Measurements from ENCODE around the gene ENHO. TPM values are rescaled to one million over a fixed set of nuclear protein-coding genes. Genes with fewer than 3 reads are reported as not detected.

Gene ENHO
- total RNA-seq, 1 donor from 2014 or later: under 0.01 TPM

- no peak for DNase-seq (ENCODE audit: low read depth in 2 of 2)
Measured at GRCh38 chr9:34555936-34556525, 33.2 kb upstream of the ENHO start.

DNA sequence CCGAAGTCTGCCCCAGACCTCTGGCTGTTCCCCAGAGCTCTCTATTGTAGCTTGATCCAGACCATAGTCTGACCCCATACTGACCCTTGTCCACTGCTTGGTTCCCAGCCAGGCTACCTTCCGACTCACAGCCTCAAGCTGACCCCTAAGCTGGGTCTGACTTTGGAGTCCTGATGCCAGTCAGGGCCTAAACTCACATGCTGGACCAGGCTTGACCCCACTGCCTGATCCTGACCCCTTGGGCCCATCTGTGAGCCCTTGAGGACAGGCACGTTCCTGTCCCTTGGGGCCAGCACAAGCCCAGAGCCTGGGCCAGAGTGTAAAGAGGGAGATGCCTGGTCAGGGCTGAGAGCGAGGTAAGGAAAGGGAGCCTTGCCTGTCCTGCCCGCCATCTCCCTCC, 32.7 kb upstream of the ENHO start:
- no peak for DNase-seq (ENCODE audit: low read depth in 2 of 2)

DNA sequence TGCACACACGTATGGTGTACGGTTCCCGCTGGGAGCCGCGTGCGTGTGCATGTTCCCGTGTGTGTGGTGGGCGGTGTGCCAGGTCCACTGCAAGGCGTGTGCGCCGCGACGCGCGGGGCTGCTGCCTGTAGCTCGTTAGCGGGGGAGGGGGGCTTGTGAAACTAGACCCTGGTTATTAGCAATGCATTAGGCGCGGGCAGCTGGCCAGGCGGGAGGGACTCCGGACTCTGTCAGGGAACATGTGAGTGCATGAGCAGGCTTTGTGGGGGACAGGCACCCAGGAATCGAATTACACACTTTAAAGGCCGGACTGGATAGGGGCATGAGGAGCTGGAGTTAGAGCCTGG, 32.2 kb upstream of the ENHO start:
- DNase-seq (ENCODE audit: low read depth in 2 of 2): no peak

DNA sequence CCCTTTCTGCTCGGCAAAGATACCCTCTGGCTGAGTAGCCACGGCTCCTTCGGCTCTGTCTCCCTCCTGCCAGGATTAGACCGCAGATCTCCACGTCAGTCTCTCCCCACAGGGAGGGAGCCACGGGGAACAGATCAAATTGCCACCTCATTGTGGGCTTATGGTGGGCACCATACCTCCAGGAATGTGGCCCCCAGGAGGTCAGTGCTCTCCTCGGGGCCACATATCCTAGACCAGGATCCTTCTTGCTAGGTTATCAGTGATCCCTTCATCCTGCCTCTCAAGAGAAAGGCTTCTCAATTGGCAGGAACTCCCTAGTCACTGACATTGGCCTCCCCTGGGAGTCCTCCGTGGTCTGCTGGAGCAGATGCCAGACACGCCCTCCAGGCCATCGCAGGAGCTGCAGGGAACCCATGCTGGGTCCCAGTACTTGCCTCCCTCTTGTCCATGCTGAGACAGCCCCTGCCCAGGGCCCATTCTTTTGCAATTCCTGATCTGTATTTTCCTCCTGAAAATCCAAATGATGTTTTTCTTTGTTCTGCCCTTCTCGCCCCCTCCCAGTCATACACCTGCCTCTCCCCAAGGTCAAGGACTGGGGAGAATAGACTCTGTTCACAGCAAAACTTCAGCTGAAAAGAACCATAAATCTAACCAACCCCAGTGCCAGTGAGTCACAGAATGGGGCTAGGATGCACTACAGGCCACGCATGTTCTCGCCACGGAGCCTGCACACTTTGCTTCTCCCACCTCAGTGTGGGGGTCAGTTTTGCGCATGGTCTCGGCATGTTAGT, 31.6 kb upstream of the ENHO start:
- DNase-seq (ENCODE audit: low read depth in 2 of 2): no peak

DNA sequence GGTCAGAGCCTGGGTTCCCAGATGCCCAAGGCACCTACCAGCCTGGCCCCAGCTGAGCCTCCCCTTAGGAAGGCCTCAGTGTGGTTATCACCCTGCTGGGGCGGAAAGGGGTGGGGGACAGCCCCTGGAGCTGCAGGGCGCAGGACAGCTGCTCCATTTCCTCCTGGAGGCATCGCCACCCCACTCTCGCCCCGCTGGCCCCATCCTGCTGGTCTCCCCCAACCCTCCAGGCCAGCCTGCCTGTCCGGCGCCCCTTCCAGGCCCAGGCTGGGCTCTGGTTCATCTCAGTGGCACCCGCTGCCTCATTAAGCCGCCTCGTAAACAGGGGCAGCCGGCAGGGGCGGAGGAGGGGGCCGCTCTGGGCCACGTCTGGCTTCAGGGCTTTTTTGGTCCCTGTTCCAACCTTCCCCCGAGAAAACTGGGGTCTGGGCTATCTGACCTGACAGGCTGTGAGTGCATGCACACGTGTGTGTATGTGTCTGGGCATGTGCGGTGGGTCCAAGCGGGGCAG, 30.8 kb upstream of the ENHO start:
- DNase-seq (ENCODE audit: low read depth in 2 of 2): no peak

GRCh38 chr9:34552986-34553385, 30.2 kb upstream of the ENHO start:
- DNase-seq (ENCODE audit: low read depth in 2 of 2): no peak

GRCh38 chr9:34552606-34552981, 29.8 kb upstream of the ENHO start:
- no peak for DNase-seq (ENCODE audit: low read depth in 2 of 2)

DNA sequence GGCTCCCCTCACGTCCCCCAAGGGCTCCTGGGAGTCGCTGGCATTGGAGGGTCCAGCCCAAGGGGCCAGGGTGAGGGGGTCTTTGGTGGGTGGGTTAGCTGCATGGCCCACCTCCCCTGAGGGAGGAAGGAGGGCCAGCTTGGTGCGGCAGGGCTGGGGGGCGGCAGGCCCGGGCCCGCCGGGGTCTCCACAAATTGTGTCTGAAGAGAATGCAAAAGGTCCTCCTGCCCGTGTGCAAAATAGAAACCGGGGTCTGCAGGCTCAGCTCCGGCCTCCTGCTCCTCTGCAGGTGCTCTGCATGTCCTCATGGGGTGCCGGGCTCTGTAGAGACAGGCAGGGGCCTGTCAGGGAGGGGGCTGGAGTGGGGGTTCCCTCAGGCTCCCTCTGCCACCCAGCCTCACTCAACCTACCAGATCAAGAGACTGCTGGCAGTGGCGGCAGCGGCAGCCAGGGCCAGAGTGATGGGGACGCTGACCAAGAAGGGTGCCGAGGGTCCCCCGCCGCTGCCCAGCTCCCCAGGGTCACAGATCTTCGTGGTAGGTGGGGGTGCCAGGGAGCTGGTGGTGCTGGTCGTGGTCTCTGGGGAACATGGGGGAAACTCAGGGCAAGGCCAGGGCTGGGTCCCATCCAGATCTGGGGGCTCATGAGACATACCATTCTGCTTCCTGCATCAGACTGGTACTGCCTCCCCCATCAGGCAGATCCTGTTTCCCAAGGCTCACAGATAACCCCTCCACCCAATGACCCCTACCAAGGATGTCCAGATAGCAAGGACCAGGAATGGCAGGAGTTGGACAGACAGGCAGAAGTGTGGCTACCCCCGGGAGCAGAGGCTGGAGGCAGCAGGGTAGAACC, 29.2 kb upstream of the ENHO start:
- no peak for DNase-seq (ENCODE audit: low read depth in 2 of 2)

- no peak for DNase-seq (ENCODE audit: low read depth in 2 of 2)
Measured at GRCh38 chr9:34550681-34551270, 28.0 kb upstream of the ENHO start.

- DNase-seq (ENCODE audit: low read depth in 2 of 2): no peak
Measured at GRCh38 chr9:34550016-34550680, 27.4 kb upstream of the ENHO start.

- DNase-seq (ENCODE audit: low read depth in 2 of 2): no peak
Measured at GRCh38 chr9:34549407-34549732, 26.6 kb upstream of the ENHO start.

- peak; percentile 36 to 63 for DNase-seq (ENCODE audit: low read depth in 2 of 2)
Measured at GRCh38 chr9:34547960-34548611, 25.3 kb upstream of the ENHO start.

DNA sequence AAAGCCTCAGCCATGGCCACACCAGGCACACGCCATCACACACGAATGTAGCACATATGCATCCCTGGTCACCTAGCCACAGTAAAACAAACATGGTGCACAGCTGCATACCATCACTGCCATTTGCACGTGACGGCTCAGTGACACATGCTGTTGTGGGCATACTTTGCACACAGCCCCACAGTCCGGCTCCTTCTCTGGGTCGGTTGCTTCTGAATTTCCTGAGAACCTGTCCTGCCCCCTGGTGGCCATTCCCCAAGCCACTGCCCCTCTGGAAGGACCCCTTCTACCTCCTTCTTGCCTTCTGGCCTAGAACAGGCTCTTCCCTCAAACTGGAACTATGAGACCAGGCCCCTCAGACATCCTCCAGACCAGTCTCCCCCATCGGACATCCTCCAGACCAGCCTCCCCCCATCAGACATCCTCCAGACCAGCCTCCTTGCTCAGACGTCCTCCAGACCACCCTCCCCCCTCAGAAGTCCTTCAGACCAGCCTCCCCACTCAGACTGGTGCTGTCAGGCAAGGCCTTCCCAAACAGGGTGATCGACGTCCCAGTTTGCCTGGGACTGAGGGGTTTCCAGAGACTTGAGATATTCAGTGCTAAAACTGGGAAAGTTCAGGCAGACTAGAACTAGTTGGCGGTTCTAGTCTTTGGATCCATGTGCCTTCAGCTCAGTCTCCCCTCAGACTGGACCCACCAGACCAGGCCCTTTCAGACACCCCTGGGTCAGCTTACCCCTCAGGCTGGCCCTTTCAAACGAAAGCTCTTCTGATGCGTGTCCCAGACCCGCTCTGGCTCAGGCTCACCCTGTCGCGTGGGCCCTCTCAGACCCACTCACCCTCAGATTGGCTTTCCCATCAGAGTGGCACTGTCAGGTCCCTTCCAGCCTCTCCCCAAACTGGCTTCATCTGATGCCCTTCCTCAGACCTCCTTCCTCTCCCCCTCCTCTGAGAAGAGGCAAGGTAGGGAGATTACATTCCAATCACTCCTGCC, 24.3 kb upstream of the ENHO start:
- peak; percentile 31 to 79 for DNase-seq (ENCODE audit: low read depth in 2 of 2)

- DNase-seq (ENCODE audit: low read depth in 2 of 2): no peak
Measured at GRCh38 chr9:34546102-34546833, 23.5 kb upstream of the ENHO start.

DNA sequence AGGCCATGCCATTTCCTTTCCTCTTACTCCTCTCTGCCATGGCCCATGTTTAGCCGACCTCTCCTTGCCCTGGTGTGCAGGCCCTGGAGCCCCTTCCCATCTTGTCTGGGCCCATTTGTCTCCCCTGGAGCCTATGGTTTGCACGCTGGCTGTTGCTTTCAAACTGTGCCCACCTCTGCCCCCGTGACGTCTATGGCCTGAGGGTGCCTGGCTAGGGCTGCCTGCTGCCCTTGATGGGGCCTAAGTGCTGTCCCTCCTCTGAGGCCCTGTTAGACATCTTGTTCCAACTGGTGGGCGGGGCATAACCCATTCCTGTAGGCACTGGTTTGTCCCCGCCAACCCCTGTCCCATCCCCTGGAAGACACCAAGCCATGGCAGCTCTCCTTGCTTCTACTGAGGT, 22.7 kb upstream of the ENHO start:
- DNase-seq (ENCODE audit: low read depth in 2 of 2): no peak

DNA sequence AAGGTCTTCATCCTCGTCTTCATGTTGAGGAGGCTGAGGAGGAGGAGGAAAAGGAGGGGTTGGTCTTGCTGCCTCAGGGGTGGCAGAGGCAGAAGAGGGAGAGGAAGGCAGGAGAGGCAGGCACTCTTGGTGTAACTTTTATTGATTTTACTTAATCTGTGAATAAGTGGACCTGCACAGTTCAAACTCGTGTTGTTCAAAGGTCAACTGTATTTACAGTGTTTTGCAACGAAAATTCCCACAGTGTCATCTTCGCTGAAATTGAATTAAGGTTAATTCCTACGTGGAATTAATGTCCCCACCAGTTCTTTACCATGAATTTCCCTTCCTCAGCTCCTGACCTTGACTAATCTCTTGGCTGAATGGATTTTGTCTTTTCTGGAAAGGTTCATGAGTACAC, 21.2 kb upstream of the ENHO start:
- no peak for DNase-seq (ENCODE audit: low read depth in 2 of 2)

- no peak for DNase-seq (ENCODE audit: low read depth in 2 of 2)
Measured at GRCh38 chr9:34541540-34541939, 18.8 kb upstream of the ENHO start.

- DNase-seq (ENCODE audit: low read depth in 2 of 2): peak in 1 of 2 donors; percentile 74
Measured at GRCh38 chr9:34540827-34541226, 18.0 kb upstream of the ENHO start.

GRCh38 chr9:34536685-34537084, 13.9 kb upstream of the ENHO start:
- no peak for DNase-seq (ENCODE audit: low read depth in 2 of 2)

Data from dermis microvascular lymphatic vessel endothelial cell (primary cell).